HG03342 (cell line): Measurements from ENCODE around the gene STARD3.
"Not testable (repeated sequence)": the region's sequence is repeated elsewhere in the genome, so short reads cannot be mapped to it uniquely, and the experiment has no call there.

Experiments
- ATAC-seq: cut with Tn5 transposase; IDR thresholded peaks from one replicate; pipeline ENCODE4 v1.9.1; 2021; ENCODE audit warnings: mild to moderate bottlenecking, moderate library complexity; ENCODE audit not compliant: unreplicated experiment

Gene STARD3

DNA sequence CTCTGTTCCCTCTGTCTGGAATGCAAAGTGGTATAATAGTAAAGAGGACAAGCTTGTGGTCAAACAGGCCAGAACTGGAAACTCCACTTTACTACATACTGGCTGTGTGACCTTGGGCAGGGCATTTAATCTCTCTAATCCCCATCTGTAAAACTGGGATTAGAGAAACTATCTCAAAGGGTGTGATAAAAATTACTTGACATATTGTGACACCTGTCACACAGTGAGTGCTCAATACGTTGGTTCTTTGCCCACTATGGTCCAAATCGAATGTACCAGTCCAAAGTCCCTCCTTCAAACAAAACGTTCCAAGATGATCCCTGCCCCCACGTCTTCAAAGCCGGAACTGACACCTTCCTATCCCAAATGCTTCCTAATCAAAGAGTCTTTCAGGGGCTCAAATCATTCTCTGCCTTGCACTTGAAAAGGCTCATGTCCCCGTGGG, 50.2 kb downstream of the STARD3 start:
- no peak for ATAC-seq

DNA sequence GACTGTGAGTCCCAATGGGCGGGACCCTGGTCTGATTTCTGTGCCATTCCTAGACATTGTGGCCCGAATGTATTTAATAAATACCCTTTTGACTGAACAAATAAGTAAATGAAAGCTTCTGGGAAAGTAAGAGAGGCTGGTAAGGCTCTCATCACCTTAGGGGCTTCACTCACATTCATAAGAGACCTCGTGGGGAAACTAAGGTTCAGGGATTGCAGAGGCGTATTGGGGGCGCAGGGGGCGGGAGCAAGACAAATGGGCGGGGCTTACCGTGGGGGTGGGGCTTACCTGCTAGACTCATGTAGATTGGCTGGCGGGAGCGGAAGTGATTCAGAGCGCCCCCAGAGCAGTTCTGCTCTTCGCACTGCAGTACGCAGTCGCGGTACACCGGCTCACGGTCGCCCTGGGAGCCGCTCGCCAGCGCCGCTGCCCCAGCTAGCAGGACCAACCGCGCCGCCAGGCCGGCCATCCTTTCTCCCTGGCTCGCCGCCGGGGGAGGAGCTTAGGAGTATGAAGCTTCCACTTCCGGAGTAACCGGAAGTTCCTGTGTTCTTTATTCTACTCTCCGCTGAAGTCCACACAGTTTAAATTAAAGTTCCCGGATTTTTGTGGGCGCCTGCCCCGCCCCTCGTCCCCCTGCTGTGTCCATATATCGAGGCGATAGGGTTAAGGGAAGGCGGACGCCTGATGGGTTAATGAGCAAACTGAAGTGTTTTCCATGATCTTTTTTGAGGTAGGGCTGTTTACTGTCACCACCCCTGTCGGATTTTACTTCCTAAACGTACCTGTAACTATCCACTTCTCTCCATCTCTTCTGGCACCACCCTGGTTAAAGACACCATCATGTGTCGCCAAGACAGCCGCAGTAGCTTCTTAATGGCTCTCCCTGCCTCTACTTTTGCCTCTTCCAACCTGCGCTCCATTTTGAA, 50.9 kb downstream of the STARD3 start, which contains the start of gene PGAP3:
TSS of gene PGAP3 (minus strand) at position 512 of the 929 bp plus-strand sequence. CDS start at position 469, 43 bp downstream.
- ATAC-seq: peak; percentile 86

DNA sequence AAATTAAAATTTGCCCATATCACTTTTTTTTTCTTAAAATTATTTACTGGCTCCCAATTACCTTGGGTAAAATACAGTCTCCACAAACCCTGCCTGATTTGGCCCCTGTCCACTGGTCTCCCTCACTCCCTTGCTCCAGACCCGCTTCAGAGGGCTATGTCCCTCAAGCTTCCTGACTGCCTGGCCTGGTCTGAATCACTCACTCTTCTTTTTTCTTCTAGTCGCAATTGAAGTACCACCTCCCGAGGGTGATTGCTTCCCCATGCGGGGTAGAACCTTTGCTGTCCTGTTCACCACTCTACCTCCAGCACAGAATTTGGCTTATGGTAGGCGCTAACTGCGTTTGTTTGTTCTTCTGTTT, 51.5 kb downstream of the STARD3 start:
- no peak for ATAC-seq

DNA sequence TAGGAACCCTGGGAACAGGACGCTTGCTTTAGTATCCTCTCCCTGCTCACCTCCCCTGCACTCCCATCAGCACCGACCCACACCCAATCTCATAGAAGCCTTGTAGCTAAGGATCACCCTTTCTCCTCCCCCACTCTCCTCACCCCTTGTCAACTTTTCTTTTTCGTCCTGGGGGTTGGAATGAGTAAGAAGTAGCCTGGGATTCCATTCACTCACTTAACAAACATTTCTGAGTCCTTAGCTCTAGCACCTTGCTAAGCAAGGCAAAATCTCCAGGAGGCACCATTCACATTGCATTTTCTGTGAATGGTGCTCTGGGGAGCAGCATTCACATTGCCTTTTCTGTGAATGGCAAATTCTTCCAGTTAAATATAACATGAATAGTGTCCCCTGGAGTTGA, 52.0 kb downstream of the STARD3 start:
- ATAC-seq: no peak

DNA sequence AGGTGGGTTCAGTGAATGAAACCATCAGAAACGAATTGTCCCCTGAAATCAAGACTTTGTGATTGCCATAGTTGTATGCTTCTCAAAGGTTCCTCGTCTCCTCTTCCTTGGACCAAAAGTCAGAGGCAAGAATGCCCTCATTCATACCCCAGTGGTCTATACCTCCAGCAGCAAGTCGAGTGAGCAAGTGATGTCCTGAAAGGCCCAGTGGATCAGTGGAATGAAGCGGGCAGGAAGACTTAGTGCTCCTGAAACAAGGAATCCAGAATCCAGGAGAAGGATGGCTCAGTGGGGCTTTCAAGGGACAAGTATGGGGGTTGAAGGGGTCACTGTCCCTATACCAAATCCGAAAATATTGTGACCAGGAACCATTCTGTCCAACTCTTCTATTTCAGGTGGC, 57.6 kb downstream of the STARD3 start:
- no peak for ATAC-seq

DNA sequence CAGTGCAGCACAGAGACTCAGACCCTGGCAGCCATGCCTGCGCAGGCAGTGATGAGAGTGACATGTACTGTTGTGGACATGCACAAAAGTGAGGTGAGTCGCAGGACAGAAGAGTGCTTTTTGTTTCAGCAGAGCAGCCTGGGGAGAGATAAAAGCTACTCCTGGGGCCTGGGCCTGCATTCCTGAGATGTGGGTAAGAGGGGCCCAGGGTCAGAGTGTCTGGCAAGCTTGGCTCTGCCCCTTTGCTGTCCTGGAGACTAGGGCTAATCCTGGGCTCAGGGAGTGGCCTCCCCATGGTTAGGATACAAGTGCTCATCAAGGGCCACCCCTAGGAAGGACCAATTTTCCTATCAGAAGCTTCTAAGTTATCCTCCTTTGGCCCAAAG, 58.1 kb downstream of the STARD3 start:
- no peak for ATAC-seq

DNA sequence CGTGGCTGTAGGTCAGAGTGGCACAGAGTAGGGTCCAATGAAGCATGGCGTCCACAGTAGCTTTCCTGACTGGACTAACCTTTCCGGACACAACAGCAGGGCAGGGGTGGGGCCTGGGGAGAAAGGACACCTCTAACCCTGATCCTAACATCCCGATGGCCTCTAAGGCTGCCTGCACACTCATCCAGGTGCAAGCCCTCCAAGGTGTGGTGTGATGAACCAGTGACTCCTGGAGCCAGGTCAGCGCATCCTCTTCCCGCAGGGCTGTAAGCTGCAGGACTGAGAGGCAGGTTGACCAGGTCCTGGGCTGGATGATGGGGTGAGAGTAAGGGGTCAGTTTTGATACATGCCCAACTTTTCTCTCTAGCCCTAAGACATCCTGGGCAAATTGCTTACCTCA, 59.8 kb downstream of the STARD3 start:
- no peak for ATAC-seq

DNA sequence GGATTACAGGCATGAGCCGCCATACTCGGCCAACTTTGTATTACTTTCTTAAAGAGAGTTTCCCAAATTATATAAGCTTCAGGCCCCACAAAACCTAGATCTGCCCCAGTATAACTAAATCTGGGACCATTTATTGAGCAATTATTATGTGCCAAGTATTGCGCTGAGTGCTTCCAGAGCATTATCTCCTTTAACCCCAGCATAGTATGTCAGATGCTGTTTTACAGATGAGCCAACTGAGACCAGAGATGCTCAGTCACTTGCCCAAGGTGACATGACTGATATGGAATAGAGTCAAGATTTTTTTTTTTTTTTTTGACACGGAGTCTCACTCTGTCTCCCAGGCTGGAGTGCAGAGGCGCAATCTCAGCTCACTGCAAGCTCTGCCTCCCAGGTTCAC, 61.0 kb downstream of the STARD3 start:
- no peak for ATAC-seq

DNA sequence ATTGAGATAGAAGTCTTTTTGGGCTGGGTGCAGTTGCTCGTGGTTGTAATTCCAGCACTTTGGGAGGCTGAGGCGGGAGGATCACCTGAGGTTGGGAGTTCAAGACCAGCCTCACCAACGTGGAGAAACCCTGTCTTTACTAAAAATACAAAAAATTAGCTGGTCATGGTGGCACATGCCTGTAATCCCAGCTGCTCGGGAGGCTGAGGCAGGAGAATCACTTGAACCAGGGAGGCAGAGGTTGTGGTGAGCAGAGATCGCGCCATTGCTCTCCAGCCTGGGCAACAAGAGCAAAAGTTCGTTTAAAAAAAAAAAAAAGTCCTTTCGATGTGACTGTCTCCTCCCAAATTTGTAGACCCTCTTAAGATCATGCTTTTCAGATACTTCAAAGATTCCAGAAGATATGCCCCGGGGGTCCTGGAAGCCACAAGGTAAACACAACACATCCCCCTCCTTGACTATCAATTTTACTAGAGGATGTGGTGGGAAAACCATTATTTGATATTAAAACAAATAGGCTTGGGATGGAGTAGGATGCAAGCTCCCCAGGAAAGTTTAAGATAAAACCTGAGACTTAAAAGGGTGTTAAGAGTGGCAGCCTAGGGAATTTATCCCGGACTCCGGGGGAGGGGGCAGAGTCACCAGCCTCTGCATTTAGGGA, 62.3 kb downstream of the STARD3 start:
- ATAC-seq: not testable (repeated sequence)

DNA sequence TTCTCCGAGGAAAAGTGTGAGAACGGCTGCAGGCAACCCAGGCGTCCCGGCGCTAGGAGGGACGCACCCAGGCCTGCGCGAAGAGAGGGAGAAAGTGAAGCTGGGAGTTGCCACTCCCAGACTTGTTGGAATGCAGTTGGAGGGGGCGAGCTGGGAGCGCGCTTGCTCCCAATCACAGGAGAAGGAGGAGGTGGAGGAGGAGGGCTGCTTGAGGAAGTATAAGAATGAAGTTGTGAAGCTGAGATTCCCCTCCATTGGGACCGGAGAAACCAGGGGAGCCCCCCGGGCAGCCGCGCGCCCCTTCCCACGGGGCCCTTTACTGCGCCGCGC, 62.8 kb downstream of the STARD3 start, which contains the start of gene ERBB2:
TSS of gene ERBB2 (plus strand) at position 247 of the 330 bp plus-strand sequence. CDS start 175 bp downstream, outside the sequence.
- ATAC-seq: no peak

DNA sequence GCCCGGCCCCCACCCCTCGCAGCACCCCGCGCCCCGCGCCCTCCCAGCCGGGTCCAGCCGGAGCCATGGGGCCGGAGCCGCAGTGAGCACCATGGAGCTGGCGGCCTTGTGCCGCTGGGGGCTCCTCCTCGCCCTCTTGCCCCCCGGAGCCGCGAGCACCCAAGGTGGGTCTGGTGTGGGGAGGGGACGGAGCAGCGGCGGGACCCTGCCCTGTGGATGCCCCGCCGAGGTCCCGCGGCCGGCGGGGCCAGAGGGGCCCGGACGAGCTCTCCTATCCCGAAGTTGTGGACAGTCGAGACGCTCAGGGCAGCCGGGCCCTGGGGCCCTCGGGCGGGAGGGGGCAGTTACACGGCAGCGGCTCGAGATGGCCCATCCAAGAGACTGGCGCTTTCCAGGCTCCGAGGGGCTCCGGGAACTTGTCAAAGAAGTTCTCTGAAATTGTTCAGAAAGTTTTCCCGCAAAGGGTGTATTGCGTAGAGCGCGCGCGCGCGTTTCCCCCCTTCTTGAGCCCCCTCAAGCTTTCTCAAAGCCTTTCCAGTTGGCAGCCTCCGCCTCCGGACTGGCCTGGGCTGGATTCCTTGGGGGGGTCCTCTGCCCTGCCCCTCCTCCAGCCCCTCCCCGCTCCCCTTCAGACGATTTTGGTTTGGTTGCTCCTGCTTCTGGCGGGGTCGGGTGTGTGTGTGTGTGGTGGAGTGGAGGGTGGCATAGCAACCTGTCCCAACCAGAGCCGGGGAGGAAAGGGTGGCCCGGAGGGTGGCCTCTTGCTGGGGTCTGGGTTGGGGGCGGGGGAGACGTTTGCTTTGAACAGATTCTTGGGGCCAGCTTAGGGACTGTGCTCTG, 63.4 kb downstream of the STARD3 start:
- no peak for ATAC-seq

DNA sequence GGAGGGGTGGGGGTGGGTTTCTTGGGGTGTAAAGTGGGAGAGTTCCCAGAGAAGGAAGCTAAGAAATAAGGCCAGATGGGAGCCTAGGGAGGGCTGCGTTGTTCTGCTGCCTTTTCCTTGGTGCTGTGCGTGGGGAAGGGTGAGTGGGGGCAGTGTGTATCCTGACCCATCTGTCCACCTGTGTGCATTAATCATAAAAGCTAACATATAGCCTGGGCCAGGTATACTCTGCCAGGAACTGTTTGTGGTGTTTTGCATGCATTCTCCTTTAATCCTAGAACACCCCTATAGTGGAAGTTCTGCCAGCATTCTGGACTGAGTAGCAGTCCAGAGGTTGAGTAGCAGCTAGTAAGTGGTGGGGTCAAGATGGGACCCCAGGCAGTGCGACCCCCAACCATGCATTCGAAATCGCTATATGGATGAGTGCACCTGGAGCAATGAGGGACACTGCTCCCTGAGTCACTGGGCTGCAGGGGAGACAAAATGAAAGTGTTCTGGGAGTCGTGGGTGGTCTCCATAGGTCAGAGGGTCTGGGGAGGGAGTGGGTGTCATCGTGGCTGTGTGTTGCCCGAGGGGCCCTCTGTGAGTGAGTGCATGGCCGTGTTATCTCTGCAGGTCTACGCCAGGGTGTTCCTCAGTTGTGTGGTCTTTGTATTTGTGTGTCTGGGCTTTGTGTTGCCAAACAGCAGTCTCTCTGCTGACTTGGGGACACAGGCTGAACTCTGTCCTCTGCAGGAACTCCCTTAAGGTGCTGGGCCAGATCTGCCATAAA, 64.3 kb downstream of the STARD3 start:
- no peak for ATAC-seq

DNA sequence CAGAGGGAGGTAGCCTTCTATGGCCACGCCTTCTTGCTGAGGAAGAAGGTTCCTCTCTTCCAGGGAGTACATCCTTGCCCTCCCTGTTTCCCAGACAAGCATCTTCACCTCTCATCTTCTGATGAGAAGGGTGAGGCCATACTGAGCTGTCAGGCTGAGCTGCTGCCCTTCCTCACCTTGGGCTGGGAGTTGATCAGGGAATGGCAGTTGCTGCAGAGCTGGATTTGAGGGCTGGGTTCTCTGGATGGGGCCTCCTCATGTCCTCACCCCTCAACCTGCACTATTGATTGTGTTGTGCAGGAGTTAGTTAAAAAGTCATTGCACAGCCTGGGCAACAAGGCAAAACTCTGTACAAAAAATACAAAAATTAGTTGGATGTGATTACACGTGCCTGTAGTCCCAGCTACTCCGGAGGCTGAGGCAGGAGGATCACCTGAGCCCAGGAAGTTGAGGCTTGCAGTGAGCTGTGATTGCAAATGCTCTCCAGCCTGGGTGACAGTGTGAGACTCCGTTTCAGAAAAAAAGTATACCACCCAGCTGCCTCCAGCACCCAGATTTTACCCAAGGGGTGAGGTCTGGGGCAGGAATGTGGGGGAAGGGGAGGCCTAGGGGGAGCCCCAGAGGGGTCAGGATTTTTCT, 65.0 kb downstream of the STARD3 start:
- ATAC-seq: no peak

DNA sequence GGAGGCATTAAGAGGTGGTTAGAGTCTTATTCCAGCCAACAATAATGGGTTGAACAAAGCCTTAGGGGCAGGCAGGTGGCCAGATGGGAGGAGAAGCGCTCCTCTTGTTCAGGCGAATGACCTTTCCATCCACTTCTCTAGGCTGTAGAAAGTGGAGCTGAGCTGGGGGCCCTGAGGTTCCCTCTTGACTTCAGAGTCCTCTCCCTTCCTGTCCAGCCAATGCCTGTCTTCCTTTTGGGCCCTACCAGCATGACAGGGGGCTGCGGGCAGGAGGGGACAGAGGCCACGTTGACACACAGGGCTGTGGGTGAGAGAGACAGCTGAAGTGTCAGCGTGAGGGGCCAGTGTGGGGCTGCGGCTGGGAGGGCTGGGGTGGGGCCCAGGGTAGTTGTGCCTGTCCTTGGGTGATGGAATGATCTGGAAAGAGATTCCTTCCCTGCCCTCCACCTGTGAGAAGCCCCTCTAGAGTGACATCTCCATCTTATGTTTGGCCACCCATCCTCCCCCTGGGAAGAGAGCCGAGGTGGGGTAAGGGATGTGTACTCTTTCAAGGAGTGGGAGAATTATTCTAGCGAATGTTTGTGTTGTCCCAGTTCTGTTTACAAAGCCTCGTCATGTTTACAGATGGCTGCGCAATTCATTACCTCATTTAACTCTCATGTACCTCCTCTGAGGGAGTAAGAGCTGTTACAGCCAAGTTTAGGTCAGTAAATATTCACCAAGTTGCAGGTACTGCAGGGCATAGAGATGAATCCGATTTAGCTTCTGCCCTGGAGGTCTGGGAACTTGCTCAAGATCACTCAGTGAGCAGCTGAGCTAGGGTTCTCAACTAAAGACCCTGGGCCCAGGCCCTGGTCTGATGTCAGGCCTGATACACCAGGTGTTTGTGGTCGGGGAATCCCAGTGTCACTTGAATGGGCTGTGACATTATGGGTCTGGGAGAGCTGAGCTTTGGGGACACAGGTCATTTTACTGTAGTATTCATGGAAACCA, 66.3 kb downstream of the STARD3 start:
- no peak for ATAC-seq

DNA sequence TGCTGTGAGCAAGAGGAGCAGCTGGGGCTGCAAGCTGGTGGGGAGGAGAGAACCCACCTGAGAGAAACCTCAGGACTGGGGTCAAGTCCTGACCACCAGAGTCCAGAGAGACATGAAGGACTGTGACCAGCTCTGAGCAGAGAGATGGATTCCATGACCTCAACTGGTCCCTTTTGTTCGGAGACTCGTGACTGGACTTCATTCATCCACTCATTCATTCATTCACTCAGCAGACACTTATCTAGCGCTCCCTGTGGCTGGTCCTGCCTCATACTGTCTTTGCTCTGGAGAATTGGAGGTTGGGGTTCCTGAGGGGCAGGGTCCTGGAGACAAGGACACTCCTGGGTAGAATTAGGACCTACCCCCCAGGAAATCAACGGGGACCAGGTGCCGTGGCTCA, 67.0 kb downstream of the STARD3 start:
- no peak for ATAC-seq

DNA sequence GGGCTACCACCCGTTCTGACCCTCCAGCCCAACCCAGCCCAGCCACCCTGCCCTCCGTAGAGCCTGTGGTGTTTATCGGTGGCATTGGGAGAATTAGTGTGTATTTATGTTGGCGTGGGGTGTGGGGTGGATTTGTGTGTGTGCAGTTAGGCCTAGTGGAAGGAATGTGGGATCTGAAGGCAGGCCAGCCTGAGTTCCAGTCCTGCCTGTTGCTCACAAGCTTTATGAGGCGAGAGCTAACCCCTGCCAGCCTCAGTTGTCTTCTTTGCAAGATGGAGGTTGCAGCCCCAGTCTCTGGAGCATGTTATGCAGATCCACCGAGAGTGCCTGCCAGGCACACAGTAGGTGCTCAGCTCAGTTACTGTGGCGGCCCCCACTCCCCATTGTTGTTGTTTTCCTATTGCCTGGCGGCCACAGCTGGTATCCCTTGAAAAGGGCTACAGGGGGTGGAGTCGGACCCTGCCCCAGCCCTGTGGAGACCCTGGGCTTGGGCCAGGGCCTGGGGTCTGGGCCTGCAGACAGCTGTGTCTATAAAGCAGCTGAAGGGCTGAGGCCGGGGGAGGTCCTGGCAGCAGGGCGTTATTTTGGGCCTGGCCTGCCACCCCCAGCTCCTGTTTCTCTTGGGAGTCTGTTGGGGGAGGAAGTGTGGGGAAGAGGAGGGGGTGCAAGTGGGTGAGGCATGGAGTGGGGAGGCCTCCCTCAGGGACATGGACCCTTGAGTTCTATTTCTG, 68.0 kb downstream of the STARD3 start:
- ATAC-seq: no peak

DNA sequence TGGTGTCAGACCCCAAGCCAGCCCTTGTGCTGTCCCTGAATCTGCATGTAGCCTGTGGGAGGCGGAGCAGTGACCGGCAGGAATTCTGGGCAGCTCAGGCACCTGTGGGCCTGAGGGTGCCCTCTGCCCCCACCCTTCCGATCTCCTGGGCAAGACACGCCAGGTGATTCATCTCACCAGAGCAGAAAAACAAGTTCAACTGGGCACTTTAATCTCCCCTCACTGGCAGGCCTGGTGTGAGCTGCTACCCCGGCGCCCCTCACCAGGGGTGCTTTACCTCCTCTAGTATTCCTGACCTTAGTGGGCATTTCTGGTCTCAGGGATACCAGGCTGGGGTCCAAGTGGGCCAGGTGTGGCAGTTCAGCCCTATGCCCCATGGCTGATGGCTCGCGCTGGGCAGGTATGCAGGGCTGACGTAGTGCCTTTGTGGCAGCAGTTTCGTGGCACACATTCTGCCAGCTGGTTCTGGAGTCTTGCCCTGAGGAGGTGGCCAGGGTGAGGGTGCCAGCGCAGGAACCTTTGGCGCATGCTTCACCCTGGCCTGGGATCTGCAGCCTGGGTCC, 68.9 kb downstream of the STARD3 start:
- ATAC-seq: no peak

DNA sequence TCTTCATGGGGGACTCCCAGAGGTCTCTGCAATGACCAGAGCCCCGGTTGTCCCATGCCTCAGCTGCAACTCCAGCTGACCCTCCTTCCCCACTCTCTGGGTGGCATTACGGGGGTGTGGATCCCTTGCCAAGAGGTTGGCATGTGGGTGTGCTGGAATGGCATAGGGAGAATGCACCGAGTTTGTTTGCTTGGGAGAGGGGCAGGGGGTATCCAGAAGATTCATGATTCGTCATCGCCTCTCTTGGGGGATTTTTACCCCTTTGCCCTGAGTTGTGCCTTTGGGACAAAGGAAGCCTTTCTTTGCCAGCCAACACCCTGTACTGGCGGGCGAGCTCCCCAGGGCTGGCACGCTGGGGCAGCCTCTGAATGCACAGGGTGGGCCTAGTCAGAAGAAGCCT, 69.4 kb downstream of the STARD3 start:
- no peak for ATAC-seq
